T follicular helper cell (primary cell): Measurements from ENCODE around the gene ZNF543.
"Not testable (repeated sequence)": the region's sequence is repeated elsewhere in the genome, so short reads cannot be mapped to it uniquely, and the experiment has no call there.

Experiments used
- DNase-seq: peaks from one replicate; pipeline ENCODE4 v3.0.0-alpha.2; 2020; ENCODE audit warnings: low read depth

ZNF543 gene

DNA sequence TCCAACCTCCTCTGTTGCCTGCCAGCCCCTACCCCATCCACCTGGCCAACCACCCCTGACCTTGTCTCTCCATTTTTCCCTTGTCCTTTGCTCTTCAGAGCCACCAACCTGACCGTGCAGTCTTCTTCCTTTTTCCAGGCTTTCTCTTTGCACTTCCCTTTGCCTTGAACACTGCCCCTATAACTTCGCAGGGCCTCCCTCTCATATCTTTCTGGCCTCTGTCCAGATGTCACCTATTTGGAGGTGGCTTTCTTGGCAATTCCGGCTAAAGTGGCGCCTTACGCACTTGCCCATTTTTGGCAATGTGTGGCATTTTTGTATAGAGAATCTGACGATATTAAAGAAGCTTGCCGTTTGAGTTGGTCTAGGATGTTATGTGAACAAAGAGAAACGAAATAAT lies 844 bp downstream of the ZNF543 start:
- DNase-seq = no peak

GRCh38 chr19:57321751-57322150 lies 1.5 kb downstream of the ZNF543 start:
- no peak for DNase-seq

- no peak for DNase-seq
Measured at GRCh38 chr19:57324992-57325391, 4.7 kb downstream of the ZNF543 start.

DNA sequence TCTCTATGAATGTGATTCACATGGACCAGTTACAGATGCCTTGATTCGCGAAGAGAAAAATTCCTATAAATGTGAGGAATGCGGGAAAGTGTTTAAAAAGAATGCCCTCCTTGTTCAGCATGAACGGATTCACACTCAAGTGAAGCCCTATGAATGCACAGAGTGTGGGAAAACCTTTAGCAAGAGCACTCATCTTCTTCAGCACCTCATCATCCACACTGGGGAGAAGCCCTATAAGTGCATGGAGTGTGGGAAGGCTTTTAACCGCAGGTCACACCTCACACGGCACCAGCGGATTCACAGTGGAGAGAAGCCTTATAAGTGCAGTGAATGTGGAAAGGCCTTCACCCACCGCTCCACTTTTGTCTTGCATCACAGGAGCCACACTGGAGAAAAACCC lies 7.7 kb downstream of the ZNF543 start:
- no peak for DNase-seq

GRCh38 chr19:57334191-57334590 lies 13.9 kb downstream of the ZNF543 start:
- DNase-seq = no peak

GRCh38 chr19:57338877-57339276 lies 18.6 kb downstream of the ZNF543 start:
- no peak for DNase-seq

GRCh38 chr19:57342582-57342981 lies 22.3 kb downstream of the ZNF543 start:
- no peak for DNase-seq

DNA sequence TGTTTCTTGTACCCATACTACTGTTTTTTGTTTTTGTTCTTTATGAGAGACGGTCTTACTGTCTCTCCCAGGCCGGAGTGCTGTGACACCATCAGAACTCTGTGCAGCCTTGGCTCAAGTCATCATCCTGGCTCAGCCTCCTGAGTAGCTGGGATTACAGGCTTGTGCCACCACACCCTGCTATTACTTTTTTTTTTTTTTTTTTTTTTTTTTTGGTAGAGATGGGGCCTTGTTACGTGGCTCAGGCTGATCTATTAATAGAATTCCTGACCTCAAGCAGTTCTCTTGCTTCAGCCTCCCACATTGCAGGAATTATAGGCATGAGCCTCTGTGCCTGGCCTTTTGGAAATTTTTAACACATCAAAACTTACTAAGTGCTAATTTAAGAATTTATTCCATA lies 27.9 kb downstream of the ZNF543 start:
- no peak for DNase-seq

DNA sequence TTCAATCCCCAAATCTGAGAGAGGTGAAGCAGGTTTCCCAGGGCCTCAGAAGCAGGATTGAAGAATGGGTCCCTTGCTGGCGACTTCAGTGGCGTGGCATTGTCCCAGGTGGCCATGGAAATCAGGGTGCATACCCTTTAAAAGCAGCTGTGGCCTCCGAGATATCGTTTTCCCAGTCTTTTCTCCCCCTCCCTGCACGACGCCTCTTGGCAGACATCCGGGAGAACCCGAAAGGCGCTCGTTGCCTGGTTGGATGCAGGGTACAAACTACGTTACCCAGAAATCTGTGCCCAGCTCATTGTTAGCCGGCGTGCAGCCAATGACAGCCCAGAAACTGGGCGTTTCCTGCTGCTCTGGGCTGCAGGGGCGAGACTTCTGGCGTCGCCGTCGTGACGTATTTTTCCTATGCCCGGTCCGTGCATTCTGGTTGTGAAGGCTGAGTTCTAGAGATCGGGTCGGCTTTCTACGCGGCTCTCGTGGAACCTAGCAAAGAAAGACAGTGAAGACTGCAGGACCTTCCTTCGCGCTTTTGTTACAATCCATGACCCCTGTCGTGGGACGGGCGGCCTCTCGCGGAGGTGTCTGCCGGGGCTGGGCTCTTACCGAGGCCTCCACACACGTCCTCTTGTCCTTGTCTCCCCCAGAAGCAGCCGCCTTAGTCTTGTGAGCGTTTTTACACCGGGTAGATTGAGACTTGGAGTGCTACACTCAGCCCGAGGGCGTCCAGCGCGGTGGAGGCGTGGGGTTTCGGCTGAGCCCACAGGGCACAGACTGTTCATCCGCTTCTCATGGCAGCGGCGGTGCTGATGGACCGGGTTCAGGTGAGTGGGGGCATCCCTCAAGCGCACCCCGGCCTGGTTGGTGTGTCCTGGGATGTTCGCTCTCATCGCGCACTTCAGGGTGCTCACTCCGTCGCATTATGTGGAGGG lies 30.9 kb downstream of the ZNF543 start, which contains the start of gene ZNF304:
ZNF304 (plus strand) TSS at position 395 of the 929 bp plus-strand sequence; CDS start at position 789, 394 bp downstream.
- peak; percentile 68 for DNase-seq

- DNase-seq = no peak
Measured at GRCh38 chr19:57351867-57352266, 31.6 kb downstream of the ZNF543 start.

- DNase-seq = no peak
Measured at GRCh38 chr19:57355916-57356315, 35.6 kb downstream of the ZNF543 start.

- no peak for DNase-seq
Measured at GRCh38 chr19:57357406-57357805, 37.1 kb downstream of the ZNF543 start.

GRCh38 chr19:57359300-57359699 lies 39.0 kb downstream of the ZNF543 start:
- DNase-seq = no peak

DNA sequence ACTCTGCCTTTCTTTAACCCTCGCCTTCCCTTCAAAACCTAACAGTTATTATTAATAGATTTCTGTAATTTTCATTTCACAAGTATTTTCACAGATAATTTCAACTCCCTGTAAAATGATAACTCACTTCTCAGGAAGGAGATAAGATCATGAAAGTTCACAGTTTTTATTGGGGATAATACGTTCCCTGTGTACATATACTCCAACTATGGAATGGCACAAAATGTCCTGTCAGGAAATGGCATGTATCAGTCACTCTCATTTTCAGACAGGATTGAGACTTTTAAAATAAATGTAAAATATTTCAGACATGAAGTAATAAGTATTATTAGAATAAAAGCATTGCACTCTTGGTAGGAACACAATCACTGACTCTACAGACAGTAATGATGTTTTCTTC lies 42.1 kb downstream of the ZNF543 start:
- no peak for DNase-seq

DNA sequence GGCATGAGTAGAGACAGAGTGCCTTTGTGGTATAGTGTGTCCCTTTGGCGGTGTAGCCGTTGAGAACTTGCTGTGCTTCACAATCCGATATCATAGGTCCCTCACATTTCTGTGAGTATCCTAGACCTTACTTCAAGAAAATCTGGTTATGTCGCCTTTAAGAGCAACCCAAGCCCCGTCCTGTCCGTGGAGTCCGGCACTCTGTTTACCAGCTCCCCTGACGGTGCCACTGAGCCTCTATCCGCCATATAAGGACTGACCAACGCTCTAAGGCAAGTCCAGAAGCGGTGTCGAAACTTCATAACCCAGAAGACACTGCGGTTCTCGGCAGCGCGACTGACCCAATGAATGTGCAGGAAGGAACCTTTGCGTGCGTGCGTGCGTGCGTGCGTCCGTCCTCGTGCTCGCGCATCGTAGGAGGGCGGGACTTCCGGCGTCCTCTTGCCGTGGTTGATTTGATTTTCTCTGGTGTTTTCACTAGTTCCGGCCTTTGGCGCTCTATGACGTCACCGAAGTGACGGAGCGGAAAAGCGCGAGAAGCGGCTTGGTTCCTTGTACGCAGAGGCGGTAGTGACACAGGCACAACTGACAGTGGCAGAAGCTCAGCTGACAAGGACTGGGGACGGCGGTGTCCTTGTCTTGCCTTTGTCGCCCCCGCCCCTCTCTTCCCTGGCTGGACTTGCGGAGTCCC lies 42.9 kb downstream of the ZNF543 start, which contains the start of the genes TRAPPC2B and ZNF547:
TRAPPC2B (plus strand) TSS at position 555 of the 691 bp plus-strand sequence. CDS start 1,283 bp downstream, outside the sequence.
ZNF547 (plus strand) TSS at position 555 of the 691 bp plus-strand sequence. CDS start 5,005 bp downstream, outside the sequence.
- DNase-seq = peak; percentile 98

- no peak for DNase-seq
Measured at GRCh38 chr19:57363688-57364181, 43.5 kb downstream of the ZNF543 start.

- DNase-seq = no peak
Measured at GRCh38 chr19:57366776-57367175, 46.5 kb downstream of the ZNF543 start.

DNA sequence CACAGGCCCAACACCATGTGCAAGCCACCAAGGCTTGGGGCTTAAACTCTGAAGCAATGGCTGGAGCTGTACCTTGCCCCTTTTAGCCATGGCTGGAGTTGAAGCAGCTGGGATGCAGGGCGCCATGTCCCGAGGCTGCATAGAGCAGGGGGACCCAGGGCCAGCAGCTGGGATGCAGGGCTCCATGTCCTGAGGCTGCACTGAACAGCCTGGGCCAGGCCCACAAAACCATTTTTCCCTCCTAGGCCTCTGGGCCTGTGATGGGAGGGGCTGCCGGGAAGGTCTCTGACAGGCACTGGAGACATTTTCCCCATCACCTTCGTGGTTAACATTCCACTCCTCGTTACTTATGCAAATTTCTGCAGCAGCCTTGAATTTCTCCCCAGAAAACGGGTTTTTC lies 53.9 kb downstream of the ZNF543 start:
- DNase-seq = no peak

DNA sequence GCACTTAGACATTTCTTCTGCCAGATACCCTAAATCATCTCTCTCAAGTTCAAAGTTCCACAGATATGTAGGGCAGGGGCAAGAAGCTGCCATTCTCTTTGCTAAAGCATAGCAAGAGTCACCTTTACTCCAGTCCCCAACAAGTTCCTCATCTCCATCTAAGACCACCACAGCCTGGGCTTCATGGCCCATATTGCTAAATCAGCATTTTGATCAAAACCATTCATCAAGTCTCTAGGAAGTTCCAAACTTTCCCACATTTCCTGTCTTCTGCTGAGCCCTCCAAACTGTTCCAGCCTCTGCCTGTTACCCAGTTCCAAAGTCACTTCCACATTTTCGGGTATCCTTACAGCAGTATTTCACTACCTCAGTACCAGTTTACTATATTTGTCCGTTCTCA lies 54.4 kb downstream of the ZNF543 start:
- not testable (repeated sequence) for DNase-seq

DNA sequence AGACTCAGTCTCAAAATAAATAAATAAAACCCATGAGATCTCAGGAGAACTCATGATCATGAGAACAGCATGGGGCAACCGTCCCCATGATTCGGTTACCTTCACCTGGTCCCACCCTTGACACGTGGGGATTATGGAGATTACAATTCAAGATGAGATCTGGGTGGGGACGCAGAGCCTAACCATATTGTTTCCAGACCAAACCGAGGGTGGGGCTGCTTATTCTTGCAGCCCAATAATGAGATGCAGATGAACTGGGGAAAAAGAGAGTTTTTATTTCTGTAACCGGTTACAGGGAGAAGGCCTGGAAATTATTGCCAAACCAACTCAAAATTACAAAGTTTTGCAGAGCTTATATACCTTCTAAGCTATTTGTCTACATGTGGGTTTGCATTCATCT lies 55.9 kb downstream of the ZNF543 start:
- DNase-seq = no peak

GRCh38 chr19:57377498-57378146 lies 57.4 kb downstream of the ZNF543 start:
- no peak for DNase-seq
